HEK293 (cell line): ENCODE data around the gene PLCXD1.

Experiments
- GLIS1 ChIP-seq: fragments of 450-650 bp; formaldehyde crosslinking; IDR thresholded peaks from 2 replicates; pipeline ENCODE4 v1.5.1; 2016; ENCODE audit warnings: missing biosample characterization, missing genetic modification characterization
- HOXC10 ChIP-seq: sonication (generic); formaldehyde crosslinking; IDR thresholded peaks from 2 replicates; pipeline ENCODE4 v1.8.1; 2023; ENCODE audit warnings: mild to moderate bottlenecking, missing genetic modification reagents
- KLF10 ChIP-seq: fragments of 450-650 bp; IDR thresholded peaks from 2 replicates; pipeline ENCODE4 v1.5.1; 2018; ENCODE audit warnings: missing biosample characterization, mild to moderate bottlenecking, missing genetic modification characterization
- KLF9 ChIP-seq: fragments of 450-650 bp; formaldehyde crosslinking; IDR thresholded peaks from 2 replicates; pipeline ENCODE4 v1.5.1; 2016; ENCODE audit warnings: missing biosample characterization, missing genetic modification characterization, low read depth
- OSR2 ChIP-seq: fragments of 450-650 bp; formaldehyde crosslinking; IDR thresholded peaks from 2 replicates; pipeline ENCODE4 v1.5.1; 2016; ENCODE audit warnings: missing biosample characterization, missing genetic modification characterization
- PATZ1 ChIP-seq: fragments of 450-650 bp; formaldehyde crosslinking; IDR thresholded peaks from 2 replicates; pipeline ENCODE4 v1.5.1; 2016; ENCODE audit warnings: missing biosample characterization, missing genetic modification characterization
- SP3 ChIP-seq: fragments of 450-650 bp; formaldehyde crosslinking; IDR thresholded peaks from 2 replicates; pipeline ENCODE4 v1.5.1; 2016; ENCODE audit warnings: missing biosample characterization, missing genetic modification characterization
- TSHZ1 ChIP-seq: fragments of 450-650 bp; formaldehyde crosslinking; IDR thresholded peaks from 2 replicates; pipeline ENCODE4 v1.5.1; 2016; ENCODE audit warnings: missing biosample characterization, missing genetic modification characterization, borderline replicate concordance
- ZBTB17 ChIP-seq: fragments of 450-650 bp; formaldehyde crosslinking; IDR thresholded peaks from 2 replicates; pipeline ENCODE4 v1.5.1; 2016; ENCODE audit warnings: missing biosample characterization, missing genetic modification characterization
- ZIC2 ChIP-seq: fragments of 450-650 bp; formaldehyde crosslinking; IDR thresholded peaks from 2 replicates; pipeline ENCODE4 v1.5.1; 2016; ENCODE audit warnings: missing biosample characterization, missing genetic modification characterization
- ZNF121 ChIP-seq: fragments of 450-650 bp; formaldehyde crosslinking; IDR thresholded peaks from 2 replicates; pipeline ENCODE4 v1.5.1; 2016; ENCODE audit warnings: missing biosample characterization, missing genetic modification characterization
- ZNF19 ChIP-seq: fragments of 450-650 bp; formaldehyde crosslinking; IDR thresholded peaks from 2 replicates; pipeline ENCODE4; 2016; ENCODE audit warnings: missing biosample characterization, missing genetic modification characterization, low read depth
- ZNF221 ChIP-seq: fragments of 450-650 bp; formaldehyde crosslinking; IDR thresholded peaks from 2 replicates; pipeline ENCODE4 v1.5.1; 2017; ENCODE audit warnings: missing biosample characterization, missing genetic modification characterization, borderline replicate concordance
- ZNF280C ChIP-seq: fragments of 450-650 bp; formaldehyde crosslinking; IDR thresholded peaks from 2 replicates; pipeline ENCODE4 v1.5.1; 2016; ENCODE audit warnings: missing biosample characterization, missing genetic modification characterization
- ZNF341 ChIP-seq: fragments of 450-650 bp; formaldehyde crosslinking; IDR thresholded peaks from 2 replicates; pipeline ENCODE4; 2016; ENCODE audit warnings: low read depth, missing biosample characterization, missing genetic modification characterization
- ZNF391 ChIP-seq: fragments of 450-650 bp; formaldehyde crosslinking; IDR thresholded peaks from 2 replicates; pipeline ENCODE4 v1.5.1; 2016; ENCODE audit warnings: low read depth, missing biosample characterization, missing genetic modification characterization, borderline replicate concordance
- ZNF398 ChIP-seq: fragments of 450-650 bp; formaldehyde crosslinking; IDR thresholded peaks from 2 replicates; pipeline ENCODE4 v1.5.1; 2017; ENCODE audit warnings: missing biosample characterization, missing genetic modification characterization
- ZNF518A ChIP-seq: fragments of 450-650 bp; formaldehyde crosslinking; conservative IDR thresholded peaks from 2 replicates; pipeline ENCODE4 v1.5.1; 2016; ENCODE audit warnings: low read depth, missing biosample characterization, missing genetic modification characterization
- ZNF521 ChIP-seq: fragments of 450-650 bp; formaldehyde crosslinking; IDR thresholded peaks from 2 replicates; pipeline ENCODE4 v1.5.1; 2017; ENCODE audit warnings: missing biosample characterization, mild to moderate bottlenecking, missing genetic modification characterization
- ZNF624 ChIP-seq: fragments of 450-650 bp; formaldehyde crosslinking; IDR thresholded peaks from 2 replicates; pipeline ENCODE4 v1.5.1; 2017; ENCODE audit warnings: missing biosample characterization, missing genetic modification characterization
- ZNF660 ChIP-seq: fragments of 450-650 bp; IDR thresholded peaks from 2 replicates; pipeline ENCODE4 v1.5.1; 2018; ENCODE audit warnings: missing biosample characterization, mild to moderate bottlenecking, missing genetic modification characterization
- ZNF792 ChIP-seq: fragments of 450-650 bp; formaldehyde crosslinking; IDR thresholded peaks from 2 replicates; pipeline ENCODE4 v1.5.1; 2016; ENCODE audit warnings: missing biosample characterization, missing genetic modification characterization
- ZNF830 ChIP-seq: fragments of 450-650 bp; IDR thresholded peaks from 2 replicates; pipeline ENCODE4 v1.5.0; 2018; ENCODE audit warnings: missing biosample characterization, missing genetic modification characterization, low read depth, mild to moderate bottlenecking, moderate library complexity

The PLCXD1 gene

GRCh38 chrX:275967-276580 lies 5.1 kb upstream of the PLCXD1 start (continued):
- TF ChIP-seq ZNF280C (tag by site-specific recombination) (no peak), ZNF398 (tag by site-specific recombination) (peak; percentile 51; the same call in 1 of the 2 replicates), SP3 (tag by site-specific recombination) (peak; percentile 68), ZNF391 (tag by site-specific recombination) (no peak), ZNF19 (tag by site-specific recombination) (no peak), ZNF792 (no peak), ZIC2 (tag by site-specific recombination) (peak; percentile 98), KLF10 (tag by site-specific recombination) (peak; percentile 81), KLF9 (tag by site-specific recombination) (peak; percentile 13; the same call in 1 of the 2 replicates), TSHZ1 (tag by site-specific recombination) (no peak), ZNF518A (tag by site-specific recombination) (no peak), ZNF221 (tag by site-specific recombination) (no peak), ZNF121 (tag by site-specific recombination) (no peak), ZBTB17 (tag by site-specific recombination) (no peak), ZNF341 (peak; percentile 18; the same call in 1 of the 2 replicates), GLIS1 (tag by site-specific recombination) (peak; percentile 85), OSR2 (tag by site-specific recombination) (peak; percentile 67), ZNF830 (no peak), HOXC10 (no peak), PATZ1 (tag by site-specific recombination) (peak; percentile 70; the same call in 1 of the 2 replicates), ZNF521 (tag by site-specific recombination) (no peak), ZNF624 (tag by site-specific recombination) (no peak), ZNF660 (tag by site-specific recombination) (no peak)
